Keratinocyte (primary cell): ENCODE measurements around the gene EIF2AK2.

Experiments used
- EZH2 ChIP-seq: IDR thresholded peaks from one replicate; pipeline ENCODE4 v1.6.1; 2012; ENCODE audit warnings: inconsistent platforms, mild to moderate bottlenecking, low read length, moderate library complexity
- TF ChIP-seq, protein P1 (sequence below), 3 experiments: IDR thresholded peaks in 1 of 3; conservative IDR thresholded peaks in 1 of 3; optimal IDR thresholded peaks in 1 of 3; 2 replicates in 2 of 3; 3 replicates in 1 of 3; pipeline versions ENCODE3 to v1.5.1; 2011; ENCODE audit warnings: low read length in 3 of 3, mild to moderate bottlenecking in 3 of 3, moderate library complexity in 2 of 3, control low read depth in 1 of 3, inconsistent platforms in 1 of 3; ENCODE audit not compliant: insufficient read depth in 2 of 3; ENCODE audit errors: extremely low read depth in 1 of 3

DNA sequence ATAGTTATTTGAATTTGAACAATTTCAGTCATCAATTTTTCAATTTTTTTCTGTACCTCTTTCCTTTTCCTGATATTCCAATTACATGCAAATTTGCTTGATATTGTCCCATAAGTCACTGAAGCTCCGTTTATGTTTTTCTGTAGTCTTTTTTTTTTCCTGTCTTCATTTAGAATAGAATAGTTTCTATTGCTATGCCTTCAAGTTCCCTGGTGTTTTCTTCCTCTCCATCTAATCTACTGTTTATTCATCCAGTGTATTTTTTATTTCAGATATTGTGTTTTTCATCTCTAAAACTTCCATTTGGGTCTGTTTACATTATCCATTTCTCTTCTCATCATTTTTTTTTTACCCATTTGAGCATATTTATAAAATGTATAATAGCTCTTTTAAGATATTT lies 8.0 kb upstream of the EIF2AK2 start:
- TF ChIP-seq, protein P1, sequence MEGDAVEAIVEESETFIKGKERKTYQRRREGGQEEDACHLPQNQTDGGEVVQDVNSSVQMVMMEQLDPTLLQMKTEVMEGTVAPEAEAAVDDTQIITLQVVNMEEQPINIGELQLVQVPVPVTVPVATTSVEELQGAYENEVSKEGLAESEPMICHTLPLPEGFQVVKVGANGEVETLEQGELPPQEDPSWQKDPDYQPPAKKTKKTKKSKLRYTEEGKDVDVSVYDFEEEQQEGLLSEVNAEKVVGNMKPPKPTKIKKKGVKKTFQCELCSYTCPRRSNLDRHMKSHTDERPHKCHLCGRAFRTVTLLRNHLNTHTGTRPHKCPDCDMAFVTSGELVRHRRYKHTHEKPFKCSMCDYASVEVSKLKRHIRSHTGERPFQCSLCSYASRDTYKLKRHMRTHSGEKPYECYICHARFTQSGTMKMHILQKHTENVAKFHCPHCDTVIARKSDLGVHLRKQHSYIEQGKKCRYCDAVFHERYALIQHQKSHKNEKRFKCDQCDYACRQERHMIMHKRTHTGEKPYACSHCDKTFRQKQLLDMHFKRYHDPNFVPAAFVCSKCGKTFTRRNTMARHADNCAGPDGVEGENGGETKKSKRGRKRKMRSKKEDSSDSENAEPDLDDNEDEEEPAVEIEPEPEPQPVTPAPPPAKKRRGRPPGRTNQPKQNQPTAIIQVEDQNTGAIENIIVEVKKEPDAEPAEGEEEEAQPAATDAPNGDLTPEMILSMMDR (optimal IDR thresholded peaks at IDR 0.05 in 1 of 3, IDR thresholded peaks at IDR 0.05 in 1 of 3, conservative IDR thresholded peaks at IDR 0.05 in 1 of 3; ENCODE audit: extremely low read depth in 1 of 3, insufficient read depth in 2 of 3, low read length in 3 of 3): no peak
- TF ChIP-seq EZH2: no peak
